Fibroblast of peridontal ligament (primary cell): ENCODE results near the gene USH2A.

Experiments
- DNase-seq: peaks from one replicate; pipeline ENCODE4 v3.0.0-alpha.2; 2010; ENCODE audit errors: extremely low read depth

Gene USH2A

GRCh38 chr1:215868500-215868899 lies 554.7 kb downstream of the USH2A start:
- DNase-seq = no peak

GRCh38 chr1:215865060-215865459 lies 558.2 kb downstream of the USH2A start:
- DNase-seq = no peak

GRCh38 chr1:215863796-215864195 lies 559.5 kb downstream of the USH2A start:
- no peak for DNase-seq

- no peak for DNase-seq
Measured at GRCh38 chr1:215860833-215861232, 562.4 kb downstream of the USH2A start.

GRCh38 chr1:215857317-215857716 lies 565.9 kb downstream of the USH2A start:
- DNase-seq = no peak

GRCh38 chr1:215845234-215845891 lies 577.9 kb downstream of the USH2A start:
- peak; percentile 69 for DNase-seq

- DNase-seq = no peak
Measured at GRCh38 chr1:215844777-215845176, 578.5 kb downstream of the USH2A start.

GRCh38 chr1:215844266-215844665 lies 579.0 kb downstream of the USH2A start:
- no peak for DNase-seq

- DNase-seq = no peak
Measured at GRCh38 chr1:215842905-215843304, 580.3 kb downstream of the USH2A start.

GRCh38 chr1:215835951-215836350 lies 587.3 kb downstream of the USH2A start:
- DNase-seq = no peak

GRCh38 chr1:215833941-215834729 lies 589.1 kb downstream of the USH2A start:
- no peak for DNase-seq

GRCh38 chr1:215830226-215830810 lies 592.9 kb downstream of the USH2A start:
- peak; percentile 64 for DNase-seq

- DNase-seq = no peak
Measured at GRCh38 chr1:215825056-215825455, 598.2 kb downstream of the USH2A start.

GRCh38 chr1:215824245-215824644 lies 599.0 kb downstream of the USH2A start:
- peak; percentile 26 for DNase-seq

- DNase-seq = no peak
Measured at GRCh38 chr1:215819114-215819513, 604.1 kb downstream of the USH2A start.

GRCh38 chr1:215807911-215808436 lies 615.3 kb downstream of the USH2A start:
- DNase-seq = peak; percentile 4

GRCh38 chr1:215807218-215807617 lies 616.0 kb downstream of the USH2A start:
- DNase-seq = no peak

GRCh38 chr1:215797859-215798258 lies 625.4 kb downstream of the USH2A start:
- peak; percentile 5 for DNase-seq

- DNase-seq = no peak
Measured at GRCh38 chr1:215794156-215794555, 629.1 kb downstream of the USH2A start.

- DNase-seq = peak; percentile 83
Measured at GRCh38 chr1:215793180-215793579, 630.1 kb downstream of the USH2A start.

- no peak for DNase-seq
Measured at GRCh38 chr1:215792446-215792845, 630.8 kb downstream of the USH2A start.

- no peak for DNase-seq
Measured at GRCh38 chr1:215789981-215790380, 633.3 kb downstream of the USH2A start.

GRCh38 chr1:215786997-215787396 lies 636.3 kb downstream of the USH2A start:
- no peak for DNase-seq
